HepG2 (cell line): ENCODE measurements around the gene MPIG6B. TPM values are rescaled to one million over a fixed set of nuclear protein-coding genes. Genes with fewer than 3 reads are reported as not detected.

ENCODE experiments used
- FOXP4 ChIP-seq: sonication (generic); formaldehyde crosslinking; IDR thresholded peaks from 2 replicates; pipeline ENCODE4 v1.4.0; 2020; ENCODE audit warnings: missing genetic modification reagents
- HOXD1 ChIP-seq: sonication (generic); formaldehyde crosslinking; IDR thresholded peaks from 2 replicates; pipeline ENCODE4 v1.5.0; 2020; ENCODE audit warnings: missing genetic modification reagents
- ISL2 ChIP-seq: sonication (generic); formaldehyde crosslinking; IDR thresholded peaks from 2 replicates; pipeline ENCODE4 v1.5.0; 2020; ENCODE audit warnings: missing genetic modification reagents
- MAFK ChIP-seq, 2 experiments: IDR thresholded peaks in 1 of 2; conservative IDR thresholded peaks in 1 of 2; 2 replicates each; pipeline ENCODE4 v1.6.1; 2011; ENCODE audit warnings: improper control_type of control experiment in 2 of 2, low read length in 2 of 2
- MAZ ChIP-seq, 2 experiments: sonication (generic) in 1 of 2; formaldehyde crosslinking in 1 of 2; IDR thresholded peaks; 2 replicates each; pipeline versions ENCODE4 v1.5.0 to v1.6.1; 2012 to 2020; ENCODE audit warnings: low read depth in 2 of 2, mild to moderate bottlenecking in 2 of 2, borderline replicate concordance in 1 of 2, improper control_type of control experiment in 1 of 2, low read length in 1 of 2, missing genetic modification reagents in 1 of 2, moderate library complexity in 1 of 2
- MED8 ChIP-seq: sonication (generic); formaldehyde crosslinking; IDR thresholded peaks from 2 replicates; pipeline ENCODE4 v1.8.1; 2023; ENCODE audit warnings: mild to moderate bottlenecking, missing genetic modification reagents; ENCODE audit not compliant: insufficient replicate concordance
- NR0B2 ChIP-seq: sonication (generic); formaldehyde crosslinking; IDR thresholded peaks from 2 replicates; pipeline ENCODE4 v1.4.0; 2020; ENCODE audit warnings: mild to moderate bottlenecking, missing genetic modification reagents
- NR2F6 ChIP-seq, 2 experiments: IDR thresholded peaks; 2 replicates each; pipeline ENCODE4 v1.6.1; 2016; ENCODE audit warnings: antibody characterized with exemption in 1 of 2, mild to moderate bottlenecking in 1 of 2
- PAXIP1 ChIP-seq: sonication (generic); formaldehyde crosslinking; conservative IDR thresholded peaks from 2 replicates; pipeline ENCODE4 v1.4.0; 2020; ENCODE audit warnings: mild to moderate bottlenecking, missing genetic modification reagents, moderate library complexity
- POLR2A ChIP-seq, 2 experiments: IDR thresholded peaks; 2 replicates each; pipeline ENCODE4 v1.6.1; 2011; ENCODE audit warnings: low read depth in 2 of 2, low read length in 2 of 2, mild to moderate bottlenecking in 1 of 2, moderate library complexity in 1 of 2; ENCODE audit not compliant: insufficient read depth in 1 of 2
- SPEN ChIP-seq: sonication (generic); formaldehyde crosslinking; IDR thresholded peaks from 2 replicates; pipeline ENCODE4 v1.5.1; 2020; ENCODE audit warnings: low read depth, mild to moderate bottlenecking, missing genetic modification reagents
- ZFP90 ChIP-seq: sonication (generic); formaldehyde crosslinking; IDR thresholded peaks from 2 replicates; pipeline ENCODE4 v1.8.0; 2022; ENCODE audit warnings: missing genetic modification reagents, mild to moderate bottlenecking, inconsistent platforms, borderline replicate concordance
- ZFP91 ChIP-seq: sonication (generic); formaldehyde crosslinking; IDR thresholded peaks from 2 replicates; pipeline ENCODE4 v1.9.0; 2022; ENCODE audit warnings: missing genetic modification reagents, mild to moderate bottlenecking, borderline replicate concordance
- ZNF18 ChIP-seq: sonication (generic); formaldehyde crosslinking; IDR thresholded peaks from 2 replicates; pipeline ENCODE4 v1.8.0; 2022; ENCODE audit warnings: mild to moderate bottlenecking, missing genetic modification reagents; ENCODE audit not compliant: insufficient replicate concordance
- ZNF441 ChIP-seq: sonication (generic); formaldehyde crosslinking; IDR thresholded peaks from 2 replicates; pipeline ENCODE4 v1.7.0; 2021; ENCODE audit warnings: missing genetic modification reagents, borderline replicate concordance
- ZNF572 ChIP-seq: sonication (generic); formaldehyde crosslinking; IDR thresholded peaks from 2 replicates; pipeline ENCODE4 v1.5.1; 2020; ENCODE audit warnings: mild to moderate bottlenecking, missing genetic modification reagents
- ZNF879 ChIP-seq: sonication (generic); formaldehyde crosslinking; IDR thresholded peaks from 2 replicates; pipeline ENCODE4 v1.8.1; 2023; ENCODE audit warnings: missing genetic modification reagents
- polyA plus RNA-seq, 8 experiments: library from polyadenylated mRNA; depleted of rRNA in 3 of 8; stranded (reverse) in 7 of 8; unstranded in 1 of 8; fragments of >200 nt; fragmentation: Illumina TruSeq in 4 of 8; extraction: Trizol in 4 of 8; gene quantifications; 2 replicates each; pipeline versions ENCODE4 v1.2.1 to v1.2.3, GENCODE V29; 2011 to 2016; ENCODE audit warnings: low read depth in 4 of 8, missing spikeins in 1 of 8, mixed read lengths in 1 of 8; ENCODE audit not compliant: insufficient read depth in 1 of 8
- total RNA-seq, 5 experiments: library from RNA; depleted of rRNA; stranded (reverse); fragments of >200 nt; fragmentation: Illumina TruSeq; extraction: Trizol; gene quantifications; 2 replicates each; pipeline ENCODE4 v1.2.3, GENCODE V29; 2016; ENCODE audit warnings: low read depth in 1 of 5

MPIG6B gene
- total and polyA plus RNA-seq, 2 of the 13 experiments (the other 11 are each of a cell fraction or from before 2014, with no cell fraction given) = not detected

GRCh38 chr6:31734247-31734820, 11.2 kb downstream of the MPIG6B start (continued):
- TF ChIP-seq ZFP91 (CRISPR knock-in tag) (0 out of 2 replicates have a peak, but pooled peaks have one; percentile 27), MAFK (conservative IDR thresholded peaks at IDR 0.05 in 1 of 2, IDR thresholded peaks at IDR 0.05 in 1 of 2; ENCODE audit: low read length in 2 of 2) (peak in 1 of 2 experiments; percentile 57; a peak in 2 of 4 replicates), PAXIP1 (CRISPR knock-in tag) (0 out of 2 replicates have a peak, but pooled peaks have one; percentile 27), NR0B2 (CRISPR knock-in tag) (0 out of 2 replicates have a peak, but pooled peaks have one; percentile 11), ISL2 (CRISPR knock-in tag) (0 out of 2 replicates have a peak, but pooled peaks have one; percentile 1), SPEN (no peak), ZNF441 (peak; percentile 54; the same call in 1 of the 2 replicates), MED8 (CRISPR knock-in tag) (no peak), ZNF572 (CRISPR knock-in tag) (0 out of 2 replicates have a peak, but pooled peaks have one; percentile 66), NR2F6 (IDR thresholded peaks at IDR 0.05) (no peak), NR2F6 (CRISPR knock-in tag; IDR thresholded peaks at IDR 0.05) (peak; percentile 43; the same call in 1 of the 2 replicates), POLR2A (IDR thresholded peaks at IDR 0.05; ENCODE audit: insufficient read depth in 1 of 2, low read depth in 2 of 2, low read length in 2 of 2) (0 out of 4 replicates have a peak, but pooled peaks of 1 of the 2 experiments have one; percentile 1), FOXP4 (CRISPR knock-in tag) (0 out of 2 replicates have a peak, but pooled peaks have one; percentile 10), ZNF879 (CRISPR knock-in tag) (peak; percentile 63; the same call in 1 of the 2 replicates), ZNF18 (CRISPR knock-in tag) (peak; percentile 60), ZFP90 (CRISPR knock-in tag) (peak; percentile 21; the same call in 1 of the 2 replicates), HOXD1 (peak; percentile 85), MAZ (IDR thresholded peaks at IDR 0.05; ENCODE audit: borderline replicate concordance, low read depth, low read length) (no peak), MAZ (CRISPR knock-in tag; IDR thresholded peaks at IDR 0.05; ENCODE audit: low read depth) (0 out of 2 replicates have a peak, but pooled peaks have one; percentile 19)
